Measurements from ENCODE around the gene DIS3L2.
"Not testable (repeated sequence)": the region's sequence is repeated elsewhere in the genome, so short reads cannot be mapped to it uniquely, and the experiment has no call there.

The DIS3L2 gene

DNA sequence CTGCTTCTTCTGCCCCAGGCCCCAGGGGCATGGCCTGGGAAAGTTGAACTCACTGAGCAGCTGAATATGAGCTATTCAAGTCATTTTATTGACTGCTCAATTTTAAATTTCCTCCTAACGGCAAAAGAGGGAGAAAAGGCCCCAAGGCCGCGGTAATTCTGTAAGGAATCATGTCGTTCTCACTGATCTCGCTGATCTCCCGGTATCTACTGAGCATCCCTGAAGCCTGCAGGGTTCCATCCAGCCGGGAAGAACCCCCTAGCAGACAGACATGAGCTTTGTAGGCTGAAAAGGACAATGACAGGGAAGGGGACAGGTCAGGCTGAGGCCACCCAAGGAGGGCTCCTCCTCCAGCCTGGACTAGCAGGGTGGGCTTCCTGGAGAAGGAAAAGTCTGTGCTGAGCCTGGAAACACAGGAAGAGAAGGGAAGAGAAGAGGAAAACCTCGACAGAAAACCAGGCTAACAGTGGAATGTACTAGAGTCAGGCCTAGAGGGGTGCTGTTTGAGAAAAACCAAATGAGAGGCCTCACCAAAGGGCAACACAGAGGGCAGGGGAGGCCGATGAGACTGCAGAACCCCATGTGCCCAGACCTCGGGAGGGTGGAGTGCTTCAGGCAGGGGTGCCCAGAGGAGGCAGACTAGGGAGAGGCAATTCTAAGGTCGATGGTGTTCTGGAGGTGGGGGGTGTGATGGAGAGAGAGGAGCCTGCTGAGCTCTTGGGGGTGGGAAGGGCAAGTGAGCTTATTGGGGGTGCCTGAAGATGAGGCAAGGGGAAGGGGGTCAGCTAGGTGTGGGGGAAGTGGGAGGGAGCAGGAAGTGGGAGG lies 32.4 kb upstream of the DIS3L2 start:
- no peak for DNase-seq

- peak; percentile 14 for DNase-seq
Measured at GRCh38 chr2:231929961-231930592, 31.4 kb upstream of the DIS3L2 start.

DNA sequence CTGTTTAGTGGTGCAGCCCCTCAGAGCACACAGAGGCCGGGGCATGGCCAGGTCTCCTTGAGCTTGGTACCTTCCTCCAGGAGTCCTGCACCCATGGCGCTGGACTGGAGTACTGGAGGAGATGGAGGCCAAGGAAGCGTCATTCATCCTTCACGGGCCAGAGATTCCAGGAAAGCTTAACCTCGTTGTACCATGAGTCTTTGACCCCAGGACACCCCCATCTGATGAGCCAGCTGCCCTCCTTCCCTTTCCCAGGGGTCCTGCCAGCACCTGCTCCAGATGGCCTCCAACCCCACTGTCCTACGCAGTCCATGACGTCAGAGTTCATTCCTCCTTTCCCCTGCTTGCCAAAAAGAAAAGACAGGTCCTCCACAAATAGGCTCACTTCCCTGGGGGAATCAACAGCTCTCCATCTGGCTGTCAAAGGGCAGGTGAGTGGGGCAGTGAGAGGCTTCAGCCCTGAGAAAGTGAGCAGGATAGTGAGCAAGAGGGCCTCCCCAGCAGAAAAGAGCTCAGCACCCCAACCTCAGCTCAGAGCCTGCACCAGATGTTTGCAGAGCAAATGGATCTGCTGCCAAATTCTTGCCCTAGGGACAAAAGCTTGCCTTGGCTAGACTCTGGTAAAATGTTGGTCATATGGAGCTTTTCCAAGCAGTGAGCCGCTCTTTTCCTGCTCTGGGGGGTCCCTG lies 30.8 kb upstream of the DIS3L2 start:
- DNase-seq: no peak

DNA sequence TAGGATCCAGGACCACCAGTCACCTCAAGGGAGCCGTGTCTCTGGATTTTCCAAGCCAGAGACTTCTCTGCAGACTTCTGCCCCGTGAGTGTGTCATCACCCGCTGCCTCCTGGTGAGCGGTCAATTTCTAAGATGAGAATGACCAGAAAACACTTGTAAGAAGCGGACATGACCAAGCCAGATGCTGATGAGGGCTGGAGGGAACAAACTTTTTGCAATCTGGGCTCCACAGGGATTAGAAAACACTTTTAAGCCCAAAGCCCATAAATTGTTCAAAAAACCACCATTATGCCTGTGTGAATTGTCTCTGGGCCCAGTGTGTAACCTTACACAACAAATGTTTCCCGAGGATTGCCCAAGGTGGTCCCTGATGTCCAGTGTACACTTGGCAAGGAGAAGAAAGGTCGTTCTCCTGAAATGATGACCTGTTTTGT lies 30.0 kb upstream of the DIS3L2 start:
- no peak for DNase-seq

DNA sequence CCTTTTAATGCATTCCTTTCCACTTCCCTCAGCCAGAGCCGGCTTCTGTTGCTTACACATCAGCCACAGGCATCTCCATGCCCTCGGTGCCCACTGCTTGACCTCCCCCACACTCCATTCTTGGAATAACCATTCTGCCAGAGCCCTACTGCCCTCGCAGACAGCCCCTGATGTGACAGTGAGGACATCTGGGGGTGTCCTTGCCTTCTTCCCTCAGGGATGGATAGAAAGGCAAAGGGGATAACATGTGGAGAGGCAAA lies 28.9 kb upstream of the DIS3L2 start:
- DNase-seq: no peak

- no peak for DNase-seq
Measured at GRCh38 chr2:231932985-231933915, 28.3 kb upstream of the DIS3L2 start.

- DNase-seq: no peak
Measured at GRCh38 chr2:231933916-231934401, 27.6 kb upstream of the DIS3L2 start.

DNA sequence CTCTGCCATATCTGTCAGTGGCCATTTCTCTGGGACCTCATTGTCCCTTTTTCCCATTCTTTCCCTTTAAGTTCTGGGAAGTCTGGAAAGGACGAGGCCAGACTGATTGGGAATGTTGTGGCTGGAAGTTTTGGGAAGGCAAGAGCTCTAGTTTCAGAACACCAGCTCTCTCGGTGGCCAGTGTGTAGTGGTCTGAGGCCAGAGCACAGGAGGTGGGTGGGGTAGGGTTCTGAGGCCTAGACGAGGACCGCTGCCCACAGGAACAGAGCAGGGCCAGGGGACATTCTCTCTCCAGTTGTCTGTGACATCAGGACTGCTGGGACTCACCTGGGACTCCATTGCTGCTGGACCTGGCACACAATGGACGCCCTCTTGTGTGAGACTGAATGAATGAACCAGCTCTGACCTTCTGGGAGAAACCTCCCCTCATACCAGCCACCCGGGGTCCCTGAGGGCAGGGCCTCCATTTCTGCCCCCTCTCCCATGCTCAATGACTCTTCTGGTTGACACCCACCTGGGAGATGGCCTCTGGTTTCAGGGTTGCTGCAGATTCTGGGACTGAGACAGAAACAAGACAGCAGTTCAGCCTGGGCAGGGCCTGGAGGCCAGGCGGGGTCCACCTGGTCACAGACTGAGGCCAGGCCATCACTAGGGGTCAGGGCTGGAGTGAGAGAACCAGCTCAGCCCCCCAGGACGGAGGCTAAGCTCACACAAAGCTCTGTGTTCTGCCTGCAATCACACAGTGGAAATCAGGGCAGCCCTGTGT lies 26.9 kb upstream of the DIS3L2 start:
- DNase-seq: no peak

GRCh38 chr2:231935207-231935524 lies 26.3 kb upstream of the DIS3L2 start:
- DNase-seq: no peak

- DNase-seq: no peak
Measured at GRCh38 chr2:231935815-231936214, 25.7 kb upstream of the DIS3L2 start.

GRCh38 chr2:231936491-231936890 lies 25.0 kb upstream of the DIS3L2 start:
- DNase-seq: no peak

DNA sequence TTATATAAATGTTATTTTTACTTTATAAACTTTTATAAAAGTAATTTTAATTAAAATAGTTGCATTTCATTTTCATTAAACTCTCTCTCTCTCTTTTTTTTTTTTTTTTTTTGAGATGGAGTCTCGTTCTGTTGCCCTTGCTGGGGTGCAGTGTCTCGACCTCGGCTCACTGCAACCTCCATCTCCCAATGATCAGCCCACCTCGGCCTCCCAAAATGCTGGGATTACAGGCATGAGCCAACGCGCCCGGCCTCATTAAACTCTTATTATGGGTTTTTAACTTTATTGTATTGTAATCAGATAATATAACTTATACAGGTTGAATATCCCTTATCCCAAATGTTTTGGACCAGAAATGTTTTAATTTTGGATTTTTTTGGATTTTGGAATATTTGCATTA lies 24.5 kb upstream of the DIS3L2 start:
- no peak for DNase-seq

GRCh38 chr2:231939022-231939421 lies 22.5 kb upstream of the DIS3L2 start:
- no peak for DNase-seq

- no peak for DNase-seq
Measured at GRCh38 chr2:231940795-231941194, 20.7 kb upstream of the DIS3L2 start.

- DNase-seq: no peak
Measured at GRCh38 chr2:231941673-231942072, 19.8 kb upstream of the DIS3L2 start.

DNA sequence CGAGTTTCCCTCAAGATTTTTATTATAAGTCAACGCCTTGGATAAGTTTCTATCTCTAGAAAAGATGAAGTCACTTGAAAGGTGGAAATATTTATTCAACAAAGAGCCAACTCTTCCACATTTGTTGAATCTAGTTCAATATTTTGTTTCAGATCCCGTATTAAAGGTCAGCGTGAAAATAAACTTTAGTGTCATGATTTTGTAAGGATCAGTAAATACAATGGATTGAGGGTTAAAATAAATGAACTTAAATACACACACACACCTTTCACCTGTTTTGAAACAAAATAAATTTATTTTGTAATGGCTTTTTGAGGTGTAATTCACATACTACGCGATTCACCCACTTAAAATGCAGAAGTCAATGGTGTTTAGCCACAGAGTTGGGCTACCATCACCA lies 19.3 kb upstream of the DIS3L2 start:
- no peak for DNase-seq

- DNase-seq: no peak
Measured at GRCh38 chr2:231946241-231946814, 15.2 kb upstream of the DIS3L2 start.

DNA sequence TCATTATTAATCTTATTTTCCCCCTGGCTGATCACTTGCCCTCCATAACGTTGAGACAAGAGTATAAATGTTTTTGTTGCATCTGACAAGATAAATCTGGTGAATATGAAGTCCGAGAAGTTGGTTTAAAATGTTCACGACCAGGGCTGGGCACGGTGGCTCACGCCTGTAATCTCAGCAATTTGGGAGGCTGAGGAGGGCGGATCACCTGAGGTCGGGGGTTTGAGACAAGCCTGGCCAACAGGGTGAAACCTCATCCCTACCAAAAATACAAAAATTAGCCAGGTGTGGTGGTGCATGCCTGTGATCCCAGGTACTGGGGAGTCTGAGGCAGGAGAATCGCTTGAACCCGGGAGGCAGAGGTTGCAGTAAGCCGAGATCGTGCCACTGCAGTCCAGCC lies 14.4 kb upstream of the DIS3L2 start:
- not testable (repeated sequence) for DNase-seq

DNA sequence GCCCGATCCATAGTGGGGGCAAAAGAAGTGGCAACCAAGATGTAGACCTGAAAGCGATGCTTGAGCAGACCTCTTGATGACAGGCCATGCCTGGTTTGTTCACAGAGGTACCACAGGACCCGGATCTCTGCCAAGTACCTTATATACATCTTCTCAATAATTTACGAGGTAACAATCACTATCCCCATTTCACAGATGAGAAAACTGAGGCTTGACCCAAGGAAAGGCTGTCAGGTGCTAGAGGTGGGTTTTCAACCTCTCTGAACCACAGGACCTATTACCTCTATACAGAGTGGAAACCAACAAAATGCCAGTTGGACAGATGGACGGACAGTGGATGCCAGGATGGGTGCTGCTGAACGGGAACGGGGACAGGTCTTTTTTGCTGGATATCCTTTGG lies 13.8 kb upstream of the DIS3L2 start:
- no peak for DNase-seq

- no peak for DNase-seq
Measured at GRCh38 chr2:231951452-231952035, 10.0 kb upstream of the DIS3L2 start.

DNA sequence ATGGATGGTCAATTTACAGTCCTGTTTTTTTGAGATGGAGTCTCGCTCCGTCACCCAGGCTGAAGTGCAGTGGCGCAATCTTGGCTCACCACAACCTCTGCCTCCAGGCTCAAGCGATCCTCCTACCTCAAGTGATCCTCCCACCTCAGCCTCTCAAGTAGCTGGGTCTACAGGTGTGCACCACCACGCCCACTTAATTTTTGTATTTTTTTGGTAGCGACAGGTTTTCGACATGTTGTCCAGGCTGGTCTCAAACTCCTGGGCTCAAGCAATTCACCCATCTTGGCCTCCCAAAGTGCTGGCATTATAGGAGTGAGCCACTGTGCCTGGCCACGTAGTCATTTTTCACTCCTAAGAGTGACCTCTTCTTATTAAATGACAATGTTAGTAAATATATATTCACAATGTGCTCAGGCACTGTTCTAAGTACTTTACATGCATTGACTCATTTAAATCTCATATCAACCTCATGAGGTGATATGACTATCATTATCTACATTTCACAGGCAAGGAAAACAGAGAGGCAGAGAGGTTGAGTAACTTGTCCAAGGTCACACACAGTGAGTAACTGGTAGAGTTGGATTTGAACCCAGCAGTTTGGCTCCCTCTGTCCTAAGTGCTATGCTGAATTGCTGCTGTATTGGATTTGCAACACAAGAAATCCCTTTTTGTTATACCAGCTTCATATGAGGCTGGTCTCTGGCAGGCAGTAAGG lies 5.6 kb upstream of the DIS3L2 start:
- no peak for DNase-seq

Measured in activated CD4-positive, alpha-beta T cell treated with anti-CD3 and anti-CD28 coated beads, Interleukin-2, amount 50 U/mL, for 16 hours (primary cell).